GM18868 (cell line): ENCODE results near the gene TRANK1.
"Not testable (repeated sequence)": the region's sequence is repeated elsewhere in the genome, so short reads cannot be mapped to it uniquely, and the experiment has no call there.

Experiments used
- ATAC-seq: cut with Tn5 transposase; IDR thresholded peaks from one replicate; pipeline ENCODE4 v1.9.1; 2021; ENCODE audit warnings: mild to moderate bottlenecking, moderate library complexity; ENCODE audit not compliant: unreplicated experiment

TRANK1 gene

GRCh38 chr3:36957862-36958686, 13.2 kb upstream of the TRANK1 start:
- ATAC-seq: no peak

- ATAC-seq: no peak
These were observed 12.2 kb upstream of the TRANK1 start for GRCh38 chr3:36957063-36957462.

DNA sequence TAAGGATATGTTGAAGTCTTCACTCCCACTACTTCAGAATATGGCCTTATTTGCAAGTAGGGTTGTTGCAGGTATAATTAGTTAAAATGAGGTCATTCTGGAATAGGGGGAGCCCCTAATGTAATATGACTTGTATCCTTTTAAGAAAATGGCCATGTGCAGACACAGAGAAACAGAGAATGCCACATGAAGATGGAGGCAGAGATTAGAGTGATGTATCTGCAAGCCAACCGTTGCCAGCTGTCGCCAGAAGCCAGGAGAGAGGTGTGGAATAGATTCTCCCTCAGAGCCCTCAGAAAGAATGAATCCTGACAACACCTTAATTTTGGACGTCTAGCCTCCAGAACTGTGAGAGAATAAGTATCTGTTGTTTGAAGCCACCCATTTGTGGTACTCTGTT, 11.3 kb upstream of the TRANK1 start:
- ATAC-seq: no peak

DNA sequence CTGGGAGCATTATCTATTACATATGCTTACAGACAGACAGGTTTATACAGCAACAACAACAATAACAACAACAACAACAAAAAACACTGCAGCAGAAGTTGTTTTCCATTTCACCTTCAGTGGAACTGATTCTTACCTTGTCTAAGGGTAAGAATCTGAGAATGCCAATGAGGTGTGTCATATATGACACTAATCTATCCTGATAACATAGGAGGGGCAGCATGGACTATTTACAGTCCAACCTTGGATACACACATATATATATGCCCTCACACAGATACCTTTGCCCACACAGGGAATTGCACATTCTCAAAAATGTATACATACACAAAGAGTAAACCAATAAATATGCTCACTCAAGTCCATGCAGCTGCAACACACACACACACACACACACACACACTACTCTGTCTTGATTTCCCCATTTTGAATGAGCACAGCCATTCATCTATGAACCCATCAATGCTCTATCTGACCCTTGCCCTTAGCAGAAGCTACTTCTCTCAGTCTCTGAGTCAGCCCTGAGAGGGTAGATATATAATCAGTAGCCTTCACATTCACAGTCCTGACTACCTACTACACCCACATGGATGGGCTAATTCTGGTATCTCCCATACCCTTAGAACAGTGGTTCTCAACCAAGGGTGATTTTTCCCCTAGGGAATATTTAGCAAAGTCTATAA, 9.7 kb upstream of the TRANK1 start:
- no peak for ATAC-seq

GRCh38 chr3:36947814-36948213, 3.0 kb upstream of the TRANK1 start:
- ATAC-seq: not testable (repeated sequence)

DNA sequence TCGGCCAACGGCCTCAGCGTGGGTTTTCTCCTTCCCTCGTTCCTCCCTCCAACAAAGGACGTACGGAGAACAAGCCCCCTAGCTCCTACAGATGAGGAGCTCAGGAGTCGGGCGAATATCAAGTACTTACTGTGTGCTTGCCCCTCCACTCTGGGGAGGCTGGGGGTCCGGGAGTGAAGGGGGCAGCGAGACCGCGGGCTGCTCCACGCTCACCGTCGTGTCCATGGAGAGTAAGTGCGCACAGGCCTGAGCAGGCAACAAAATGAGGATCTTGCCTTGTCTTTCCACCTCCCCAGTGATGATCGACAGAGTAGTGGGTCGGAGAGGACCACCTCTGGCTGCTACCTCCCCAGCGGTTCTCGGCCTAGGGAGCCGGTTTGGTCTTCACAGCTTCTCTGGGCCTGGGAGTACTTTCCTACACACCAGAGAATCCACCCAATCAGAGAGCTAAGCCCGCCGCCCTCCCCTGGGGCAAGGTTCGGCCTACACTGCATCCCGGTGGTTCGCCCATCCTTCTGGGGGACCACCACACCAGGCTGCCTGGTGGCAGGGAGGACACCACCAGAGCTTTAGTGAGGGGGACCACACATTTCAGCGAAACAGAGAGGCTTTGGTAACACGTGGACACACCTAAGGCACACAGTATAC, 603 bp upstream of the TRANK1 start:
- no peak for ATAC-seq

- peak; percentile 55 for ATAC-seq
These were observed 728 bp downstream of the TRANK1 start for GRCh38 chr3:36944012-36944640.

DNA sequence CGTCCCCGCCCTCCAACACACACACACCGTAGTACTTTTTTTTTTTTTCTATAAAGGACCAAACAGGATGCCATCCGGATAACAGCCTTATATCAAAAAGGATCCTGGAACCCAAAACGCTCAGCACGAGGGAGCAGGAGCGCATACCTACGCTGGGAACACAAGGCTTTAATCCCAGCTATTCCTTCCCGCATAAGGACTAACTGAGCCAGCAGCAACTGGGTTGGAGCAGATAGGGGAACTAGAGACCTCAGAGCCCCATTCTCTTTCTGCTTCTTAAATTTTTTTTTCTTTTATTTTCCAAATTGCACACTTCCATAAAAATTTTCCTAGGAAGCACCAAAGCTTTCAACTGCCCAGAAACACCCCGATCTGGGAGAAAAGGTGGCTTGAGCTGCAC, 1.3 kb downstream of the TRANK1 start:
- ATAC-seq: no peak

- ATAC-seq: no peak
These were observed 2.1 kb downstream of the TRANK1 start for GRCh38 chr3:36942638-36943248.

DNA sequence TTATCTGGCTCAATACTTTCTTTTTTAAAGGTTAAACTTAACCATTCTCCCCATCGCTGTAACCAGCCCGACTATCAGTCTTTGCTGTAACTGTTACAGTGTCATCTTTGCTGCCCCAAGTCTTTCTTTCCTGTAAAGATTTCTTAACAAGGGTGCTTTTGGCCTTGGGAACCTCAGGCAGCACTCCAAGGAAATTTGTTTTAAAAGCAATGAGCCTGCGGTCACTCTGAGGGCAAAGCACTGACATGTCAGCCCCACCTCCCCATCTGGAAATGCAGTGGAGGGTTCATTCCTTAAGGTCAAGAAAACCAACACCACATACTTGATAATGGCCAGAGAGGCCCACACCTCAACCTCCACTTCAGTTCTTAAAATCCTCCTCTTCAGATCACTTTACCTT, 3.2 kb downstream of the TRANK1 start:
- ATAC-seq: no peak

GRCh38 chr3:36941162-36941561, 3.7 kb downstream of the TRANK1 start:
- no peak for ATAC-seq

DNA sequence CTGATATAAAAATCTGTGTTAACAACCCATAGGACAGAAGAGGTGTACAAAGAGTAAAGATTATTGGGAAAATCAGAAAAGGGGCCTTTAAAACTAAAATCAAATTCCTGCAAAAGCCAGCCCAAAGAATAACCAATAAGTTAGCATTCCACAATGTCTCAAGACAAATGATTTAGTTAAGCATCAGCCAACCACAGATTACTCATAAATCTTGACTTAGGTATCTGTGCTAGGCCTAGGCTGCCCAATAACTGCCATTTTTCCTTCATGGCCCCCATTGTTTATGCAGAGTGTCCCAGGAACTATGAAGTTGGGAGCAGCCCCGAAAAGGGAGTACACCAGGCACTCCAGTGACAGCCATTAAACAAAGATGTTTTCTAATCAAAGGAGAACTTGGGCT, 7.4 kb downstream of the TRANK1 start:
- ATAC-seq: no peak

DNA sequence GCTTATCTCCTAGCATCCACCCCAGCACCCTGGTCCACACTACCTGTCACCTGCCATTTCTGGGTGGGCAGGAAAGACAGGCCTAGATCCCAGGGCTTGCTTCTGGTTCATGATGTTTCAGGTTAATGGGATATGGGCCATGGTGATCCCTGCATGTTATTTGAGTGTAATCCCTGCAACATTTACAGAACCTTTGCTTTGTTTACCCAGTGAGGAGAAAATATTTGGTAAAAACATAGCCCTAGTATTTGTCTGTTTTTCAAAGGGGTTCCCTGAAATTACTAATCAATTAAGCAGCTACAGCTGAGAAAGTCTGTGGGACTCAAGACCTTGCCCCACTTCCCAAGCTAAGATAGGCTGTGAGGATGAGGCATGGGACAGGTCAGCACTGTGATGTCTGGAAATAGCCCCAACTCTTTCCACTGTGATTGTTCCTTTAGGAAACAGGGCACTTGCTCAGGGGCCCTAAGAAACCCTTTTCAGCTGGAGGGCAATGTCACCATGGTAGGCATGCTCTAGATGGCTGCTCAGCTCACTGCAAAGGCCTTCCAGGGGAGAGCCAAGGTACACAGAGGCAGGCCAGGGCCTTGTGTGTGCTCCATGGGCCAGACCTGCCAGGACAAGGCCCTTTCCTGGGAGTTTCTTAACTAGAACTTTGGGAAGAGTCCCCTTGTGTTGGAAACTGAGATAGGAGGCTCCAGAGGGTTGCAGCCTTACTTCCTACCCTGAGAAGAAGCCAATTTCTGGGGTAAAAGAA, 11.1 kb downstream of the TRANK1 start:
- ATAC-seq: no peak

GRCh38 chr3:36931424-36931823, 13.4 kb downstream of the TRANK1 start:
- ATAC-seq: not testable (repeated sequence)

GRCh38 chr3:36928220-36928619, 16.6 kb downstream of the TRANK1 start:
- ATAC-seq: no peak

GRCh38 chr3:36926292-36926897, 18.5 kb downstream of the TRANK1 start:
- ATAC-seq: no peak

DNA sequence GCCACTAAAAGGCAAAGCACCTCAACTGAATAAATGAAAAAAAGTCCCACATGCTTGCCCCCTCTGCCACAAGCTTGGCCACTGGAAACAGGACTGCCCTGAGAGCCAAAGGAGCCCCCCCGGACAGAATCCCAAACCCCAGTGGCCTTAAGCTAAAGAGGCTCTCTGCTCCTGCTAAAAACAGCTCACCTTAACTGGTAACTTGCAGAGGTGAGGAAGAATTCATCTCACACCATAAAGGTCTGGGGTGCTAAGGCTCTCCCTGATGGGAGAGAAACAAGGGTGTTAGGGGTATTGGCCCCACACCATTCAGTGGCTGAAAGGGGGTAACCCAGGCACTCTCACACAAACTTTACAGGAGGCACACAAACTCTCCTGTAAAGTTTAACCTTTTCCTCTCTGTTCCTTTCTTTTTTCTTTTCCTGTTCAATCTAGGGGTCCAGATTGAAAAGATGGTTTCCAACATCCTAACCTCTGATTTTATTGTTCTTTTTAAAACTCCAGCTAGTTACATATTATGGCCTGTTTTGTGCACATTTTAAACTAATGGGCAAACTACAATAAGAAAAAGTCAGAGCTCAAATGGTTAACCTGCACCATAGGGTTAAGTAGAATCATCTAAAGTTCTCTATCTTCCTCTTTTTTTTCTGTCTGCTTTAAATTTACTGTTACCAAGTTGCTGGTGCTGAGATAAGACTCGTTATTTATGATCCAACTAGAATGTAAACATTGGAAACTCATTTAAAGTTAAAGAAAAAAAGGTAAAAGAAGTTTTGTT, 19.9 kb downstream of the TRANK1 start:
- no peak for ATAC-seq

DNA sequence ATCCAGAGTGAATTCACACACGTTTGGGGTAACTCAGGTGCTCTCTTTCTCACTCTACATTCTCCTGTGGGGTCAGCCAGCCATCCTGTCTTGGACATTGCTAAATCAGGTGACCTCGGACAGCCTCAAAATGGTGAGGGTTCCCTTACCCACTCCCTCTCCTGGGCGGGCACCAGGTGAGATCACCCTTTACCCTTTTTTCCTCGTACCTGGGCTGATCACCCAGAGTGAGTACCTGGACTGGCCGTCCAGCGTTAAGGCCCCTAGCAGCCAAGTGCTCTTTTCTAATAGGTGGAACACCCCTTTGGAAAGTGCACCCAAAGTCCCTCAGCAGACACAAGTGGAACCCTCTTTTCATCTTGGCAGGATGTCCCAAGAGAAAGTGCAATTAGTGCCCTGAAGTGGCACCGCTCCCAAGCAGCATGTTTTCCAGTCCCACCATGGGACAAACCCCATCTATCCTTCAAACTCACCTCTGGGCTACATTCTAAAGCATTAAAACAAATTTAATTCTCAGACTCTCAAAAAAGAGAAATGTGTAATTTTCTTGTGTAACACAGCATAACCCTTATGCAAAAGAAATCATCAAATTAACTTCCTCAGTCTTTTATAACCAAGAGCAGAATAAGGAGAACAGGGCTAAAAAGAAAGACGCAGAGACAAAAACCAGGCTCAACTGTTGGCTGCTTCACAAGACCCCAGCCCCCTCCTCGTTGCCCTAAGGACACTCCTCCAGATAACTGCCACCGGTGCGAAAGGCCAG, 20.7 kb downstream of the TRANK1 start:
- ATAC-seq: no peak
